GM23248 (cell line): Measurements from ENCODE around the gene R3HCC1L.

Source experiments
- EZH2 ChIP-seq: fragments of 200-600 bp; sonication (generic); IDR thresholded peaks from 2 replicates; pipeline ENCODE4 v1.6.1; 2018; ENCODE audit warnings: antibody characterized with exemption, mild to moderate bottlenecking; ENCODE audit not compliant: insufficient read depth, poor library complexity, severe bottlenecking
- EZH2phosphoT487 ChIP-seq: fragments of 200-600 bp; sonication (generic); IDR thresholded peaks from 2 replicates; pipeline ENCODE4 v1.6.1; 2018; ENCODE audit warnings: antibody characterized with exemption, moderate library complexity, mild to moderate bottlenecking, low read depth; ENCODE audit not compliant: insufficient read depth

GRCh38 chr10:98263088-98263487 lies 128.6 kb downstream of the R3HCC1L start:
- no peak for TF ChIP-seq EZH2phosphoT487
- TF ChIP-seq EZH2, result no peak
